ENCODE measurements around the gene XRCC4. TPM values are rescaled to one million over a fixed set of nuclear protein-coding genes. Genes with fewer than 3 reads are reported as not detected.

The XRCC4 gene
- total and polyA plus RNA-seq, 7 donors, result 1.6 to 7.9 (median 3.2) TPM

GRCh38 chr5:83192947-83193346 is 115.6 kb downstream of the XRCC4 start:
- no peak for TF ChIP-seq CTCF (IDR thresholded peaks at IDR 0.05)
- WGBS, 3 donors, result 48 to 58% (median 54%) methylated on average over 5 of the region's 5 CpGs

GRCh38 chr5:83197326-83197967 is 120.1 kb downstream of the XRCC4 start:
- intact Hi-C loops (cut with DNase I), result no loop called here
- TF ChIP-seq CTCF (IDR thresholded peaks at IDR 0.05), result no peak
- H3K36me3 ChIP-seq (ENCODE audit: insufficient read depth in 1 of 2, low read depth in 1 of 2), result no peaks in the 10 kb centered on the region
- no peaks in the 10 kb centered on the region for H3K9me3 ChIP-seq
- ATAC-seq, result no peak
- WGBS, 3 donors, result 40 to 47% (median 42%) methylated on average over 2 of the region's 2 CpGs
- H3K4me3 ChIP-seq, result no peak overlapping the region
- DNase-seq, result no peak
- no peaks in the 10 kb centered on the region for H3K27me3 ChIP-seq (ENCODE audit: insufficient read depth in 3 of 3, low read length in 2 of 3)
- no peaks in the 10 kb centered on the region for H3K4me1 ChIP-seq
- no peak overlapping the region for H3K27ac ChIP-seq

More at GRCh38 chr5:83192947-83193346, 115.6 kb downstream of the XRCC4 start:
- Histone ChIP-seq H3K4me1 (no peaks in the 10 kb centered on the region), H3K9me3 (no peaks in the 10 kb centered on the region), H3K27ac (no peak overlapping the region), H3K4me3 (no peak overlapping the region), H3K27me3 (ENCODE audit: insufficient read depth in 3 of 3, low read length in 2 of 3) (no peaks in the 10 kb centered on the region), H3K36me3 (ENCODE audit: insufficient read depth in 1 of 2, low read depth in 1 of 2) (no peaks in the 10 kb centered on the region)
- DNase-seq (no peak), ATAC-seq (no peak)
- intact Hi-C loops (cut with DNase I), result no loop called here

GRCh38 chr5:83199126-83199525 is 121.8 kb downstream of the XRCC4 start:
- H3K27me3 ChIP-seq (ENCODE audit: insufficient read depth in 3 of 3, low read length in 2 of 3), result no peaks in the 10 kb centered on the region
- H3K4me1 ChIP-seq, result no peaks in the 10 kb centered on the region
- no peak for ATAC-seq
- 37 to 40% (median 39%) methylated on average over 5 of the region's 5 CpGs for WGBS, 3 donors
- DNase-seq, result no peak
- no peaks in the 10 kb centered on the region for H3K36me3 ChIP-seq (ENCODE audit: insufficient read depth in 1 of 2, low read depth in 1 of 2)
- H3K9me3 ChIP-seq, result no peaks in the 10 kb centered on the region
- no peak for TF ChIP-seq CTCF (IDR thresholded peaks at IDR 0.05)
- H3K4me3 ChIP-seq, result no peak overlapping the region
- H3K27ac ChIP-seq, result no peak overlapping the region
- intact Hi-C loops (cut with DNase I), result no loop called here

GRCh38 chr5:83204651-83205050 is 127.3 kb downstream of the XRCC4 start:
- intact Hi-C loops (cut with DNase I), result no loop called here
- WGBS, 3 donors, result 94 to 95% (median 95%) methylated on average over 1 of the region's 1 CpG
- H3K9me3 ChIP-seq, result no peaks in the 10 kb centered on the region
- H3K27me3 ChIP-seq (ENCODE audit: insufficient read depth in 3 of 3, low read length in 2 of 3), result no peaks in the 10 kb centered on the region
- no peaks in the 10 kb centered on the region for H3K36me3 ChIP-seq (ENCODE audit: insufficient read depth in 1 of 2, low read depth in 1 of 2)
- DNase-seq (no peak), ATAC-seq (no peak)
- H3K27ac ChIP-seq, result no peak overlapping the region
- H3K4me1 ChIP-seq, result no peaks in the 10 kb centered on the region
- no peak for TF ChIP-seq CTCF (IDR thresholded peaks at IDR 0.05)
- no peak overlapping the region for H3K4me3 ChIP-seq

- no peak overlapping the region for H3K27ac ChIP-seq
- DNase-seq, result no peak
- no peak for ATAC-seq
- H3K27me3 ChIP-seq (ENCODE audit: insufficient read depth in 3 of 3, low read length in 2 of 3), result no peaks in the 10 kb centered on the region
- H3K4me3 ChIP-seq, result no peak overlapping the region
- no peak for TF ChIP-seq CTCF (IDR thresholded peaks at IDR 0.05)
- H3K9me3 ChIP-seq, result no peaks in the 10 kb centered on the region
- H3K4me1 ChIP-seq, result no peaks in the 10 kb centered on the region
- no peaks in the 10 kb centered on the region for H3K36me3 ChIP-seq (ENCODE audit: insufficient read depth in 1 of 2, low read depth in 1 of 2)
- intact Hi-C loops (cut with DNase I), result no loop called here
Measured at GRCh38 chr5:83209963-83210362, 132.6 kb downstream of the XRCC4 start.

Measured in psoas muscle (tissue), 8 donors.